GM18907 (cell line): ENCODE data around the gene MRPS22.

Source experiments
- ATAC-seq: cut with Tn5 transposase; IDR thresholded peaks from one replicate; pipeline ENCODE4 v1.9.1; 2021; ENCODE audit warnings: mild to moderate bottlenecking, moderate library complexity; ENCODE audit not compliant: unreplicated experiment

MRPS22 gene

DNA sequence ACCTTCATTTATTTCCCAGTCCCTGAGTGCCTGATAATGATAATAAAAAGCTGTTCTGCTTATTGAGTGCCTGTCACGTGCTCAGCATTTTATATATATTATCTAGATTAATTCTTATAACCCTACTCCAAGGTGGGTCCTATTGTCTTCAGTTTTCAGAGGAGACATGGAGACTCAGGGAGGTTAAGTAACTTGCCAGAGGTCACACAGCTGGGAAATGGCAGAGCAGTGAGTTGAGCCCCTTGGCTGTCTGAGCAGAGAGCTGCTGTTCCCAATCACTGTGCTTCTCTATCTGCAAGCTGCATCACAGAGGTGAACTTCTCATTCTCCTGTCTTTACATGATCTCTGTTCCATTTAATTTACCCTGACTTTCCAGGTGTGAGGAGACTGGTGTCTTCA, 32.3 kb upstream of the MRPS22 start:
- ATAC-seq, result no peak

DNA sequence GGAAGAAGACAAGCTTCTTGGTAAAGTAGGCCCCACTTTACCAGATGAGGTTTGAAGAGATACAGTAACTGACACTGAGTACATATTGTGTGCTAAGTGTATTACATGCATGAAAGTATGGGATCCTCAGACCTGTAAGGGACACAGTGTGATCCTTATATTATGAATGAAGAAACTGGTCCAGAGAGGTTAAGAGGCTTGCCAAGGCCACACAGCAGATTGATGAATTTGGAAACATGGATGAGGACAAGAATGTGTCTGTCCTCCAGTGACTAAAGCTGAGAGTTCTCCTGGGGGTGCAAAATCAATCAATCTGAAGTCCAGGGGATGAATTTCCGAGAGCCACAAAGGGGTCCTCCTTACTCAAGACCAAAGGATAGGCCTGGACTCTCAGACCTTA, 31.4 kb upstream of the MRPS22 start:
- no peak for ATAC-seq

DNA sequence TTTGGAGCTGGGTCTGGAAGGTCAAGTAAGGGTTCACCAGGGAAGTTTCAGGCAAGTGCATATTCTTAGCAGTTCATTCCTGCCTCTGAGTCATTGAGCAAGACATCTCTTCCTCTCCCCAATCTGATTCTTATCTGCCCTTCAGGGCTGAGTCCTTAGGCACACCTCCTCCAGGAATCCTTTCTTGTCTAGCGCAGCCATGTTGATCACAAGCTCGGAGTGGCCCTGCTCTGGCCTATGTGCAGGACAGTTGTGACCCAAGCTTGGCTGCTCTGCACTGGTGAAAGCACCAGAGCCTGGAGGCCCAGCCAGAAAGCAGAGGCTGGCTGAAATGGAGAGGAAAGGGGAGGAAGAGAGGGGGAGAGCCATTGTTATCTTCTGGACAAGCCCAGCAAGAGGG, 30.9 kb upstream of the MRPS22 start:
- no peak for ATAC-seq

DNA sequence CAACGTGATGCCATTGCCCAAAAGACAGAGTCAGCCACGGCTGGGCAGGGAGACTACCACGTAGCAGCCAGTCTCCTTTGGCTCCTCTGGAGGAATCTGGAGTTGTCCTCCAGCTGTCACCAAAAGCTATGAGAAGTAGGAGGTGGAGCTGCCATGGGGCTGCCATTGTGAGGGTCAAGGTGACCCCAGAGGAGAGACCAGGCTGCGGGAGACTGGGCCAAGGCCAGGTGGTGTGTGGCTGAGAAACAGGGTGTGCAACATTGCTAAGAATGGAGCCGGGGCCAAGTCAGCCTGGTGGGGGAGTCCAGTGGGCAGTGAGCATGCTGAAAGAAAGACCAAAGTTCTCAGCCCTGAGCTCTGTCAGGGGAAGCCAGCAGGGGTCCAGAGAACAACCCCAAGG, 29.9 kb upstream of the MRPS22 start:
- ATAC-seq, result no peak

DNA sequence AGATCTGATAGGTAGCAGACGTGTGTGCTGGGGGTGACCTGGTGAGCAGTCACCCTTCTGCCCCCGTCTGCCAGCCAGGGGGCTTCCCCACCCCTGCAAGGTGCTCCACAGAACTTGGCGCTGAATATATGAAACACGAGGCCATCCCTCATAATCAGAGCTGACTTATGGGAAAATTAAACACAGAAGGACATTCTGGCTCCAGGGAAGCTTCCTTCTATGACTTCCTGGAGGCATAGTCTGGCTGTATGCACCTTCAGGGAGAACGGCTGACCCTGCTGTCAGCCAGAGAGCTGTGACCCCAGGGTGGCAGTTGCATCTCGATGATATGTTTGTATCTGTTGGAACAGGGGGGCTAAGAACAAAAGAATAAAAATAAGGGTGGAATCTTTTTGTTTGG, 26.6 kb upstream of the MRPS22 start:
- ATAC-seq, result no peak

DNA sequence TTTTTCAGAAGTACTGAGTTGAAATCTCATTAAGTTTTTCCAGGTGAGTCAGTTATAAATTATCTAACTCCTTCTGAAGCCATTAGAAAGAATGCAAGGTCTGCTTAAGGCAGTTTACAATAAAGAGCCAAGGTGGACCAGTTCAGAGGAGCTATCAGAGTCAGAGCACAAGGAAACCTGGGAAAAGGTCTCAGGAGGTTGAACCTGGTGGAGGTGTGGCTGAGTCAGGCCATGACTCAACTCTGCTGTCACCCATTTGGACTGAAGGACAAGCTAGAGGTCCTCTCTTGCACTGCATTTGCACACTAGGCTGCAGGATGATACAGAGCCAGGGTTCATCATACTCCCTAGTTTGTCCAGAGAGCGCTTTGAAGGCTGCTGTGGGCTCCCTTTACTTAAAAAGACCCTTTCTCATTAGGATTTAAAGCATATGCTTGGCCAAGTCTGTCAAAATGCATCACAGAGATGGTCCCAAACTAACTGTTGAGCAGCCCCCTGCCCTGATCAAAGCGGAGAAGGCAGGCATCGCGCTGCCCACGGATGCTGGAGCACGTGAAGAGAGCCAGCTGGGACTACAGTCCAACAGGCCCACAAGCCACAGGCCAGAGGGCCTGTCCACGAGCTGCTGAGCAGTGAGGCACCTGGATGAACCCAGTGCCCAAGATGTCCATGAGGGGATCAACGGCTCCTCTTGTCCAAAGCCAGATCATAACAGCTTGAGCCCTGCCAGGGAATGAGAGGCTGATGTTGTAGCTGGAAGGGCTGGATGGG, 26.0 kb upstream of the MRPS22 start:
- no peak for ATAC-seq

DNA sequence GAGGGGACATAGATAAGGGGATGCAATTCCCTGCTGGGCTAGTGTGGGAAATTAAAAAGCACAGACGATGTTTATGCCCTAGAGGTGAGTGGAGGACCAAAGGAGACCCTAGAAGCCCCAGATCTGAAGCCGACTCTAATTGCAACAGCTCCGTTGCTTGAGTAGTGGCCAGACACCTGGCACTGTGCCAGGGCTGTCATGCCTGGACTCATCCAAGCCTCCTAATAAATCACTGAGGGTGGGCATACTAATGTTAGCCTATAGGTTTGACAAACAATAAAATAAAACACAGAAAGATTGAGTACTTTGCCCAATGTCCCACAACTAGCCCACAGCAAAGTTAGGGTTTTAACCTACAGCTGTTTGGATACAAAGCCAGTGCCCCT, 25.4 kb upstream of the MRPS22 start:
- no peak for ATAC-seq

DNA sequence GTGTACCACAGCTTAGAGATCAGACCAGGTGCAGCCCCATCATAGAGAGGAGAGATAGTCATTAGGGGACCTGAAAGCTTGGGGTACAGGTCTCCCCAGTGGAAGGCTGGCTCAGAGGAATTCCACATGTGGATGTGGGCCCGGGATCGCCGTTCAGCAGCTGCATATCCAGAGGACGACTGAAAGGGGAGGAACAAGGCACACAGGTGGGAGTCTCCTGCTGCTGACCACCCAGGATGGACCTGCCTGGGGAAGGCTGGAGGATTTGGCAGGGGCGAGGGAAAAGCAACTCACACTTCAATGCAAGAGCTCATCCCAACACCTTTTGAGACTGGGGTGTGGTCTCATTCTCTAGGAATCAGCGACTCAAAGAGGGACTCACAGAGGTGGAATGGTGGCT, 25.0 kb upstream of the MRPS22 start:
- no peak for ATAC-seq

DNA sequence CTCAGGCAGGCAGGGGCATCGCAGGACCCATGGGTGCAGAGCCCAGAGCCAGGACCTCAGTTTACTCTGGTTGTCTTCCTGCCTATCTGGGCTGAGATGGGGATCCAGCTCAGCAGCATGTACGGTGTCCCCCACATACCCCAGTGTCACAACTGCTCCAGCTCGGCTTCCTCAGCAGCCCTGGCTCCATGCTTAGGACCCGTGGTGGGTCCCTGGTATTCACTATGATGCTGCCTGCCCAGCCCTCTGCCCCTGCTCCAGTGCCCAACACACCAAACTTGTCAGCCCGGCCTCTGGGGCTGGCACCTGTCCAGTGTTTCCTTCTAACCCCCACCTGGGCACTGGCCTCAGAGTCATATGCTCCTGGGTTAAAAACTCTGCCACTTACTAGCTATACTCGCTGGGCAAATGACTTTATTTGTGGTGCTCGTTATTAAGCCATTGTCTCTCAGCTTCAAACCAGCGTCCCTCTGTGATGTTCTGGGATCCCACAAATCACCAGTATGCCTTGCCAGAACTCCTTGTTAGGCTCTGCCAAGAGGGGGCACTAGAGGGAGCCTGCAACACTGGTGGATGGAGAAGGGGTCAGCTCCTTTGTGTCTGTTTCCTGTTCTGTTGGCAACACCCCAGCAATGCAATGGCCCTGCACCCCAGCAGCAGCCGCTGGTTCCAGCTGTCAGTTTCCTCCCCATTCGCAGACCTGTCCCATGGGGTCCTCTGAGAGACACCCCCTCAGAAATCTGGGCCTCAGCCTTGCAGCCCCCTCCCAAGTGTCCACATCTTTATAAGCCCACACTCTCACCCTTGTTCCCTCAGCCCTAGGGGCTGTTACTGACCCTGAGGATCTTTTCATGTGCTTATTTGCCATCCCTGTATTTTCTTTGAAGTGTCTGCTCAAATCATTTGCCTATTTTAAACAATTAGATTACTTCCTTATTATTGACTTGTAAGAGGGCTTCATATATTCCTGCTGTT, 24.1 kb upstream of the MRPS22 start:
- no peak for ATAC-seq

DNA sequence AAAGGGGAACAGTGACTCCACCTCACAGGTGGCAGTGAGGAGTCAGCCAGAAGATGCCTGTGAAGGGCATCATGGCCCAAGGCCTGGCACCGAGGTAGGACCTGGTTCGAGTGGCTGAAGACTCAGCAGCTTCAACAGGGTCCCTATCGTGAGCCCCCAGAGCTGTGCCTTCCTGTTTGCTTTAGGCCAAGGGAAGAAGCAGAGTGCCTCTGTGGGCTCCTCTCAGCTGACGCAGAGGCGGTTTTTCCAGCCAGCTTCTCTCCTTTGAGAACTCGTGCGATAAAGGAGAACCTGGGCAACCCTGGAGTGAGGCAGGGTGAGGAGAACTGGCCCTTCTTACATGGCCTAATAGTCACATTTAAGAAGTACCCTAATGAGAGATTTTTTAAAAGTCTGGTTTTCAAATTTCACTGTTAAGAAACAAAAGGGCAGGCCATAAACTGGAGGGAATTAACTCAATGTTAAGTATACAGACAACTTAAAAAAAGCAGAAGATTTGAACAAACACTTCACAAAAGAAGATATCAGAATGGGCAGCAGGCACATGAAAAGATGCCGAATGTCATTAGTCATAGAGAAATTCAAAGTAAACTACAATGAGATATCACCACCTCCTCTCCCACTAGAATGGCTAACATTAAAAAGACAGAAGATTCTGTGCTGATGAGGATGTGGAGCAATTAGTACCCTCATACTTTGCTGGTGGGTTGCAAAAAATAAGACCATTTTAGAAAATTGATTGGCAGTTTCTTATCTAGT, 23.1 kb upstream of the MRPS22 start:
- no peak for ATAC-seq

DNA sequence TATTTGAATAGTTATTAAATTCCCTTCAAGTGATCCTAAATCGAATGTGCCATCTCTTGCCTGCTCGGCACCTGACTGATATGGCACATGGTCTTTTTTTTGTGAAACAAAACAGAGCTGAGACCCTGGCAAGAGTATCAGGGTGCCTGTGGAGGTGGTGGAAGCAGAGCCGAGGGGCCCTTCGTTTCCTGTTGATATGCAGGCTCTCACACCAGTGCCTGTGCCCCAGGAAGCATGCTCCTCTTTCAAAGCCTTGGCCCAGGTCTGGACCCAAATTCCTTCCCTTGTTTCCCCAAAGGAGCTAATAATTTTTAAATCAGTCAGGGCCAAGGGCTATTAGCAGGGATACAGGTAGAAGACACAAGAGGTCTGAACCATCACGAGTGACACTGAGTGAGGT, 21.5 kb upstream of the MRPS22 start:
- no peak for ATAC-seq

DNA sequence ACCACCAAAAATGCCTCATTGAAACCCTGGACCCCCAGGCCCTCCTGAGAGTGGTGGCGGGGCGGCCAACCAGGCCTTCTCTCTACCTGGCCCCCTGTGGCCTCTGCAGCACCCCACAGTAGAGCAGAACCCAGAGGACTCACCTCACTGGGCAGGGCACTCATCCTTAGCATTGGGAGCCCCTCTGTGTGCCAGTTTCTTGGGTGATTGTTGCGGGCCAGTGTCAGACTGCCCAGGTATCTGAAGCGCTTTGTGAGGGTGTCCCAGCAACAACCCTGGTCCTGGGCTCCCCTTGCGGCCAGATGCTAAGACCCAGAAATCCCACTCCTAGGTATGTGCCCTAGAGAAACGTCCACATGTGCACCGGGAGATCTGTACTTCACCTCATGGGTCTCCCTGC, 20.7 kb upstream of the MRPS22 start:
- ATAC-seq, result no peak

DNA sequence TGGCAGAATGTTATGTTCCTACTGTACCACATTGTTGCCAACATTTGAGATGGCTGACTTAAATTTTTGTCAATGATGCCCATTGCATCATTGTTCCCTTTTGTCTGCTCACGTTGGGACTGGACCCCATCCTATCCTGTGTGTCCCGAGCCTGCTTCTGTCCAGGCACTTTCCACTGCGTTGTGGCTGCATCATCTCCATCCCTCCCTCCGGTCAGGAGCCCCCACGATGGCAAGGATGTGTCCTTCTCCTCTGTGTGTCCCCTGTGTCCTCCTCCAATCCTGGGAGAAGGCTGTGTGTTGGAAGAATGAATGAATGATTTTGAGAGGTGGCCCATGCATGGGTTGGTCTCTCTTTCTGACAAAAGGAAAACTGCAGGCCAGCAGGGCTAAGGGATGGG, 19.4 kb upstream of the MRPS22 start:
- ATAC-seq, result no peak

DNA sequence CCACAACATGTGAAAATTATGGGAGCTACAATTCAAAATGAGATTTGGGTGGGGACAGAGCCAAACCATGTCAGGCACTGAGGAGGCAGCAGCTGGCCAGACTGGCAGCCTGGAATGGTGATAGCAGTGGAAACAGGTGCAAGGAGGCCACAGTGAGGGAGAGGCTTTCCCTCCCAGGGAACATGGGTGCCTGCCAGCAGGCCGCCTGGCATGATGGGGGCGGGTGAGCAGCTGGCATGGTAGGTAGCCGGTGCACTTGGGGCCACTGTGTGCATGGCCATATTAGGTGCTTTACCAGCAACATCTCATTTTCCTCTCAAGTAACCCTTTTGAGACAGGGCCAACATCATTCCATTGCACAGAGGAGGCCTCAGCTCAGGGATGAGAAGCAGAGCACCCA, 18.3 kb upstream of the MRPS22 start:
- ATAC-seq, result no peak

DNA sequence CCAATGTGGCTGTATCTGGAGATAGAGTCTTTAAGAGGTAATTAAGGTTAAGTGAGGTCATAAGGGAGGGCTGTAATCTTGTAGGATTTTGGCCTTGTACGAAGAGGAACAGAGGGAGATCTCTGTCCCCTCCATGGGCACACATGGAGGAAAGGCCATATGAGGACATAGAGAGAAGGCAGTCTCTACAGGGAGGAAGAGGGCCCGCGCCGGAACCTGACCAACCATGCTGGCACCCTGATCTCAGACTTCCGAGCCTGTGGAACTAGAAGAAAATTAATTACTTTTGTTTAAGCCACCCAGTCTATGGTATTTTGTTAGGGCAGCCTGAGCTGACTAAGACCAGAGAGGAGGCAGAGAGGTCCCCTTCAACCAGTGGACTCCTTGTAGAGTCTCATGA, 17.7 kb upstream of the MRPS22 start:
- ATAC-seq, result no peak

DNA sequence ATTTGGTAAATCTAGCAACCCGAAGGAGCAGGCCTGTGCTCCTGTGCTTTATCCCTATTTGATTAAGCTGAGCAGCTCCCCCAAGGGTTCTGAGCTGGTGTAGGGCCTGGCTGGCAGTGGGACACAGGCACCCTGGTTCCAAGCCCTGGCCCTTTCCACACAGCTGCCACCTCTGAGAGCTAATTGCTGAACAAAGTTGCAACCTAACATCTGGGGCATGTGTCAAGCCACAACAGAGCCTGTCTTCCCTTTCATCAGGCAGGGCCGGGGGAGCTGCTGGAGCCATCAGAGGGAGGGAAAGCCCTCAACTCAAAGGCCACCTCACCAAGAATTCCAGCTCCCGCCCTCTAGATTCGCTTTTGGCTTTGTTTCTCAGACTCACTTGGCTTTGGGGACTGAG, 17.1 kb upstream of the MRPS22 start:
- ATAC-seq, result no peak

DNA sequence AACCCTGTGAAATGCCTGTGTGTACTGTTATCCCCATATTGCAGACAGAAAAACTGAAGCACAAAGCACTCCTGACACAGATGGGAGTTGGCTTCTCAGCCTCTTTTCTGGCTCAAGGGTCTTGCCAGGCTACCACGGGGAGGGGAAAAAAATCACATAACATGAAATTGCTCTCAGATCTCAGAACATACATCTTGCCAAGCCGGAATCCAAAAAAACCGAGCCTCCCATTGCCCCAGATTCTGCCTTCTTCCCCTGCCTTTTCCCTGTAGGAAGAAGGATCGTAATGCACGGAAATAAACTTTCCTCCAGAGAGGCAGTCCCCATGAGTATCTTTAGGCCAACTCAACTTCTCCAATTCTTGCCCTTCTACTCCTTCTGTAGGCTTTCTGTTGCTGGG, 16.6 kb upstream of the MRPS22 start:
- no peak for ATAC-seq

DNA sequence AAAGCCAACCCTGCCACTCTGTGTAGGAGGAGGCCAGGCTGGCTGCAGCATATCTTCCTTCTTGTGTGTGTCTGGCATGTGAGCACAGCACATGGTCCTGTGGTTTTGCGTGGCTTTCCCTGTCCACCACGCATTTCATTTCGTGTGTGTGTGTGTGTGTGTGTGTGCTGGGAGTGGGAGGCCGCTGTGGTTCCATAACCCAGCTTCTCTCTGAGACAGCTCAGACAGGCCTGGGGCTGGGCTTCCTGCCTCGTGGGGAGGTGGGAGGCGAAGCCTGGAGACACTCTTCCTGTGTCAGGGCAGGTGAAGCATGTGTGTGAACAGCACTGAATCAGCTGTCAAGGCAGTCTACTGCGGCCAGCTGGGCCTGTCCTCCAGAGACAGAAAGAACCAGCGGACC, 16.0 kb upstream of the MRPS22 start:
- ATAC-seq, result no peak

DNA sequence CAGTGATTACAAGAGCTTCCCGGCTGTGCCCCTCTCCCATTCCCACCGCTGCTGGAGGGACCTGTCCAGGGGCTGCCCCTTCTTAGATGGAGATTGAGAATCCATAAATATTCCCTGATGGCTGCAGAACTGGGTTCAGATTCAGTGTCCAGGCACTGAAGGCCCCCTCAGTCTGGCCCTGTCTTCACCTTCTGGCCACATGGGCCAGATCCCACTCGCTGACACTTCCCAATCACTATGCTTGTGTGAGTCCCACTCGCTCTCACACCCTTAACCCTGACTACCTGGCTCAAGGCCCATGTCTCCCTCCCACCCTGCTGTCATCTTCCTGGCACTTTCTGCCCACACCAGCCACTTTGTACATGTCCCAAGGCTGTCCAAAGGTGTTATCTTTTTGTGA, 15.5 kb upstream of the MRPS22 start:
- no peak for ATAC-seq

DNA sequence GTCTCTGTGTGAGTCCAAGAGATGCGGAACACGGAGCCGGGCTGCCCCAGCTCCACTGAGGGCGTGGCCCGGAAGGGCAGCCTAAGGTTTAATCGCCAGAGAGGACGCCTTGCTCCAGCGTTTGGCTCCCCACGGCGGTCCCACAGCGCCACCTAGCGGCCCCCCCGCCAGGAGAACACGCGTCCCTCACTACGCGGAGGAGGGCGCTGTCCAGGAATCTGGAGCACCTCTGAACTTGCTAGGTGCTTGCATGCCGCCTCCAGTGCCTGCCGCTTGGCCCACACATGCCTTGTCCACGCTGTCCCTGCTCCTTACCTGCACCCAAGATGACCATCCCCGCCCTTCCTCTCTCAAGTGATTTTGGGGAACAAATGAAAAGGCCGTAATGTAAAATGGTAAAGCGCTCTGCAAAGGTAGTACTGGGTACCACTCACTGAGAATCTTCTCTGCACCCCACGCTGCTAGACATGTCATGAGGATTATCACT, 14.4 kb upstream of the MRPS22 start:
- ATAC-seq, result peak; percentile 99

DNA sequence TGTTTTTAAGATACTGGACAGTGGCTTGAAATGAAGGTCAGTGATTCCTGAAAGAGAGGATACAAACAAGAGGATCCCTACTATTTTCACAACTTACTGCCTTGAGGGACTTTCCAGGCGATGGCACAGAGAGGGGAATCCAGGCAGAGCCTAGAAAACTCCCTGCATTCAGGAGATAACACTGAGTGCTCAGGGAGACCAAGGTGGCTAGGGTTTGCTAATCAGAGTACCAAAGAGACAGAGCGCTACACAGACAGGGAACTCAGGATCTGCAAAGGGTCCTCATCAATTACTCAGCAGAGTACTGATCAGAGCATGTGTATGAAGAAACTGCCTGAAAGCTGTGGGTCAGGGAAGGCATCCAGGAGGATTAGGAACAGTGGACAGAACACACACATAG, 11.7 kb upstream of the MRPS22 start:
- ATAC-seq, result no peak
